ENCODE data around the gene PNPT1.

The PNPT1 gene

GRCh38 chr2:55595536-55595935 lies 98.1 kb downstream of the PNPT1 start:
- no peak for DNase-seq

DNA sequence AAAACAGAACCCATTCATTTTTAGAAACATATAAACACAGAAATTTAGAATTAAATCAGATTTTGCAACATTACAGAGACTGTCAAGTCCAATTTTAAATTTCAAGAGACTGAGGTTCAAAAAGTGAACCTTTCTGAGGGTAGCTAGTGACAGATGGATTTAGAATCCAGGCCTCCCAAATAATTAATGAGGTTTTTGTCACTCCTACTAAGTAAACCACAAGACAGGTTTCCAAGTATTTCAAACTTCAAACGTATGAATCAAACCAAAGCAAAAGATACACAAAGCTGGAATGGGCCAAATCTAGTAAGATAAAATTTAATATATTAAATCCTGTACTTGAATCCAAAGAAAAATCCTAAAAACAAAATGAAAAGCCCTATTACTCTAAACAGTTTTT lies 101.5 kb downstream of the PNPT1 start:
- no peak for DNase-seq

DNA sequence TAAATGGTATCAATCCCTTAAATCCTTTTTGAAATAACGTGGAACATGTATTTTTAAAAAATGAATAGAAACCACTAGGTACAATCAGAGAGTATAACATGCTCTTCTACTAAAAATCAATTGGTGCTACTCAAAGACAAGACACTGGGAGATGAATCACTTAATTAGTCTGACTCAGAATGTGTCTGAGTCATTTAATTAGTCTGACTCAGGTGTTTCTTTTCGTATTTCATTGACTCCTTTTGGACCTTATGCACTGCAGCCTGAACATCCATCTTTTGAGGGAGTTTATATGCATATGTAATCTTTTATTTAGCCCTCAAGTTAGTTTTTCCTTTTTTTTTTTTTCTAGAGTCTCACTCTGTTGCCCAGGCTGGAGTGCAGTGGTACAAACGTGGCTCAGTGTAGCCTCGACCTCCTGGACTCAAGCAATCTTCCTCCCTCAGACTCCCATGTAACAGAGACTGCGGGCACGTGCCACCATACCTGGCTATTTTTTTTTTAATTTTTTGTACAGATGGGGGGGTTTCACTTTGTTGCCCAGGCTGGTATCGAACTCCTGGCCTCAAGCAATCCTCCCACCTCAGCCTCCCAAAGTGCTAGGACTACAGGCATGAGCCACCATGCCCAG lies 102.7 kb downstream of the PNPT1 start:
- DNase-seq = no peak

DNA sequence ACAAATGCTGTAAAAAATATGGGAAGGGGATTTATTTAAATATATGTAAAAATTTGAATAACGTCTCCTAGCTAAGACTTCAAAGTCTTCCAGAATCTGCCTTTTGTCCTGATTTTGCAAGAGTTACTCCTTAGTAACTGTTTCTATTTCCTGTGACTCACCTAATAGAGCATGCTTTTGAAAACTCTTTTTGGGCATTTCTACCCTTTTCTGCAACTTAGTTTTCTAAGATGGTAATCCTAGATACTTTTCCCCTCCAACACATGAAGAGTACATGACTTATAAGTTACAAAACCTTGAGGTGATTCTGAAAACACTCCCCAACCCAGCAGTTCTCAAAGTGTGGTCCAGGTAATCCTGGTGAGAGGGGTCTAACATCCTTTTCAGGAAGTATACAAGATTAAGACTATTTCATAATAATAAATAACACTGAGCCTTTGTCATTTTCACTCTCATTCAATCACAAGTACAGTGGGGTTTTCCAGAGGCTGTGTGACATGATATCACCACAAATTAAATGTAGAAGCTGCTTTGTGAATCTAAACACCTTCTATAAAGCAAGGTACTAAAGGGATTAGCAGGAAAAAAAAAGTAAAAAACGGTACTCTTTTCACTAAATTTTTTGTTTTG lies 108.1 kb downstream of the PNPT1 start:
- no peak for DNase-seq
